OCI-LY3 (cell line): ENCODE measurements around the gene CEACAM6.

ENCODE experiments used
- EZH2phosphoT487 ChIP-seq: fragments of 200-600 bp; shearing (Covaris generic); IDR thresholded peaks from 2 replicates; pipeline ENCODE4 v1.6.1; 2018; ENCODE audit warnings: antibody characterized with exemption, mixed run types, low read depth
- TF ChIP-seq, protein P1 (sequence below): fragments of 200-600, 300-600 bp; sonication (generic); IDR thresholded peaks from 2 replicates; pipeline ENCODE4 v1.5.1; 2014; ENCODE audit warnings: antibody characterized with exemption, low read length, low read depth

DNA sequence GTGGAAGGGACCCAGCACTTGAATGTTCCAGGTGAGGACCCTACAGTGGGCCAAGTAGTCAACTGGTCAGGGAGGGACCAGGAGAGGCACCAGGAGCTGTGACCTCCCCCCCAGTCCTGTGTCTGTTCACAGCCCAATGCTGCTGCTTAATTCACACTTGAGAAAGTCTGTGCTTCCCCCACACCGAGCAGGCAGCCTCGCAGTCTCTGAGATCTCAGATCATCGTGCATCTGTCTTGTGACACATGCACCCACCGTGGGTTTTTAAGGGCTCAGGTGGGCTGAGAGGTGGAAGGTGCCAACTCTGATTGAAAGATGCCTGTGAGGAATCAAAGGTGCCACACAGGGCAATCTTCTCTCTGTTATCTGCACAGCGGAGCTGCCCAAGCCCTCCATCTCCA, 40.7 kb upstream of the CEACAM6 start:
- TF ChIP-seq, protein P1, sequence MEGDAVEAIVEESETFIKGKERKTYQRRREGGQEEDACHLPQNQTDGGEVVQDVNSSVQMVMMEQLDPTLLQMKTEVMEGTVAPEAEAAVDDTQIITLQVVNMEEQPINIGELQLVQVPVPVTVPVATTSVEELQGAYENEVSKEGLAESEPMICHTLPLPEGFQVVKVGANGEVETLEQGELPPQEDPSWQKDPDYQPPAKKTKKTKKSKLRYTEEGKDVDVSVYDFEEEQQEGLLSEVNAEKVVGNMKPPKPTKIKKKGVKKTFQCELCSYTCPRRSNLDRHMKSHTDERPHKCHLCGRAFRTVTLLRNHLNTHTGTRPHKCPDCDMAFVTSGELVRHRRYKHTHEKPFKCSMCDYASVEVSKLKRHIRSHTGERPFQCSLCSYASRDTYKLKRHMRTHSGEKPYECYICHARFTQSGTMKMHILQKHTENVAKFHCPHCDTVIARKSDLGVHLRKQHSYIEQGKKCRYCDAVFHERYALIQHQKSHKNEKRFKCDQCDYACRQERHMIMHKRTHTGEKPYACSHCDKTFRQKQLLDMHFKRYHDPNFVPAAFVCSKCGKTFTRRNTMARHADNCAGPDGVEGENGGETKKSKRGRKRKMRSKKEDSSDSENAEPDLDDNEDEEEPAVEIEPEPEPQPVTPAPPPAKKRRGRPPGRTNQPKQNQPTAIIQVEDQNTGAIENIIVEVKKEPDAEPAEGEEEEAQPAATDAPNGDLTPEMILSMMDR = no peak
- TF ChIP-seq EZH2phosphoT487 = no peak
